IPS-NIHi7 (cell line): ENCODE data around the gene ABHD17C.

ENCODE experiments used
- DNase-seq: peaks from one replicate; pipeline ENCODE4 v3.0.0; 2012; ENCODE audit warnings: mixed read lengths; ENCODE audit errors: extremely low spot score

The ABHD17C gene

DNA sequence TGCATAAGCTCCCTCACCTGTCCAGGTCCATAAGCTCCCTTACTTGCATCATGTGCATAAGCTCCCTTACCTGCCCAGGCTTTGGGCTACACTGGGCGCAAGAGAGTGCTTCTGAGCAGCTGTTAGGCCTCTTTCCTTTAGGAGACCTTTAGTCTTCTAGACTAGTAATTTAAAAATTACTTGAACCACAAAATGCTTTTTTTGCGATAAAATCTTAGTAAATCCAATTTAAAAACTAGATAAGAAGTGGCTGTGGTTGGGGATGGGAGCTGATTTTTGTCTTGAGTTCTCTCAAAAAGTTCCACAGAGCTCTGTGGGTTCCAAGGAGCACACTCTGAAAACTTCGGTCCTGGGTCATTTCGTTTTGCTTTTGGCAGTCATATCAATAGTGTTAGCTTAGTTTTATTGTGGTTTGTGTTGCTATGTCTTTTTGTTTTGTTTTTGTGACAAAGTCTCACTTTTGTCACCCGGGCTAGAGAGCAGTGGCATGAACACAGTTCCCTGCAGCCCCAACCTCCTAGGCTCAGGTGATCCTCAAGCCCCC lies 90.8 kb downstream of the ABHD17C start:
- DNase-seq: no peak

DNA sequence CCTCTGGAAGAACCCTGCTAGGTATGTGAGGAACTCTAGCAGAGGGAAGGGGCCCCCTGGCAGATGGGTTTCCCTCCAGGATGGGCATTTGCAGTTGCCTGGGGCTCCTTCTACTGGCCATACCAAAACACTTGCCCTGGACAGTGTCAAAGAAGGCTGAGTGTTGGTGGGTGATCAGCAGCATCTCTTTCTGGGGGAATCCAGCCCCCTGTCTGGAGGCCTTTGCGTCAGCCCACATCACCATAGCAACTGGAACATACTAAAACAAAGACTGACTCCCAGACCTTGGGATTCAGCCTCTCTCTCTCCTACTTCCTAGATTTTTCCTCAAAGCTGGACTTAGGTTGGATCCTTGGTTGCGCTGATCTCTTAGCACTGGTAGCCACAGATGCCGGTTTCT lies 92.2 kb downstream of the ABHD17C start:
- DNase-seq: peak; percentile 35

DNA sequence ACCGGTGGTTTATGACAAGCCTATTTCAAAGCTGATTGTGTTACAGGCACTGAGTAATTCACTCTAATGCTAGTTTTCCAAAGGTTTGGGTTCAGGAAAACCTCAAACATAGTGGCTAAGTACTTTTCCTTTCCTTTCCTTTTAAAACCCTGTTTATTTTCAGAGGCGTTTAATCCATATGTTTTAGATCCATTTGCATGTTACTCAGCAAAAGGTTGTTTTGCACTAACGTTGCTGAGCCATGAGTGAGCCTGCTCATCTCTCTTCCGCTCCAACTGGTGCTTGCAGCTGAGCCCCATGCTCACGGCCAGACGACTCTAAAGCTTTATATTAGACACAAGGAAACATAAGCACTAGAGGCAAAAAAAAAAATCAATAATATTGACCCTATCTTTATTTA lies 93.4 kb downstream of the ABHD17C start:
- DNase-seq: no peak

DNA sequence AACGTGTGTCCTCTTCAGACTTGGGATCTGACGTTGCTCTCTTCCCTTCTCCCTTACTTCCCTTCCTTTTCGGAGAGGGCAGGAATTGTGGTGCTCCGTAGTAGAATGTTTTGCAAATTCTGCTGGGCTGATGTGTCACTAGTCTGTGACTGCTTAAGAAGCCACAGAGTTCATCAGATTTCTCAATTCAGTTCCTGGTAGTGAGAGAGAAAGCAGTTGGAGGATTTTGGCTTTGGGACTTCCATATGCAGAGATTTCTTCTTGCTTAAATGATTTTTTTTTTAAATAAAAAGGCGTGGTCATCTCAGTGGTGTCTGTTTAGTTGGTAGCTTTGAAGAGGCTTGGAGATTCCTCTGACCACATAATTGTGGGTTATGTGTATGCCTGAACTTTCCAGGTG lies 94.2 kb downstream of the ABHD17C start:
- DNase-seq: no peak

DNA sequence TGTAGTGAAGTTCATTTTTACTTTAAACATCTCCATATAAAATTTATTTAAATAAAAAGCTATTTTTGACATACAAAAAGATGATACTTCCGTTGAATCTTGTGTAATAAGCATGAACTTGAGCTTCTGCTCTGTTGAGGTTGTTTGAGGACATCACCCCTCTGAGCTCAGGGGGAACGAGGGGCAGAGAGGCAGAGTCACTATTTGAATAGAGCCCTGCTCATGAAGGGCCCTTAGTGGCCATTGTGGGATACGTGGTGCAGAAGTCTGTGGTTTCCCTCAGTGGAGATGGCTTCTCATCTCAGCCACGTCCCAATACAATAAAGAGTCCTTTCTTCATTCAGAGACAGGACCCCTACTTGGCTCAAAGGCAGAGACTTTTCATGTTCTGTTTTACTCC lies 94.7 kb downstream of the ABHD17C start:
- no peak for DNase-seq

DNA sequence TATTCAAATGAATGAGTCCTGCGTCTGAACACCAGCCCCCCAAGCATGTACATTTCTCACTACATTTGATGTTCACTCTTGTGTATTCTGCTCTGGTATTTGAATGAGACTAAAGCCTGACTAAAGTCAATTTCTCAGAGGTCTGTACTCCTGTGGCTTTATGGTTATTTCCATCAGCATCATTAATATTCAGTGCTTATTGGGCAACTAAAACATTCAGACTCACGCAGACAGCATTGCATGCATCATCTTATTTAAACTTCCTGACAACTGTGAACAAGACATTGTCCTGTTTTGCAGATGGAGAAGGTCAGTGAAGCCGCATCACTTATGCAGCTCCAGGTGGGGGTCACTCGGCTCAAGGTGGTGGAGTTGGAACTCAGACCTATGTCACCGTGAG lies 95.1 kb downstream of the ABHD17C start:
- DNase-seq: no peak

DNA sequence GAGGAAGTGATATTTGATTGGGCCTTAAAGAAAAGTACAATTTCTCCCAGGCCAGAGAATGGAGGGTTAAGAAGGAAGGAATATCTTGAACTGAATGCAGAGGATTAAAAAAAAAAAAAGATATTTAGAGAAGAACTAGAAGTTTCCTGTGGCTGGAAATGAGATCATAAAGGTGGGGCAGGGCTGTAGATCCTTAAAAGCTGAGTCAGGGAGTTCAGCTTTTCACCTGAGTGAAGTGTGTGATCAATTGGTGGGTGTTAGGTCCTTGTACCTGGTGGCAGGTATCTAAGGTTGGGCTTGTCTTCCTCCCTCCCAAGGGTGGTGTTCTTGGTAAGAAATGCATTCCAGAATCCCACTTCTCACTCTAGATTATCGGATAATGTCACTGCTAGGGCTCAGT lies 95.9 kb downstream of the ABHD17C start:
- no peak for DNase-seq

DNA sequence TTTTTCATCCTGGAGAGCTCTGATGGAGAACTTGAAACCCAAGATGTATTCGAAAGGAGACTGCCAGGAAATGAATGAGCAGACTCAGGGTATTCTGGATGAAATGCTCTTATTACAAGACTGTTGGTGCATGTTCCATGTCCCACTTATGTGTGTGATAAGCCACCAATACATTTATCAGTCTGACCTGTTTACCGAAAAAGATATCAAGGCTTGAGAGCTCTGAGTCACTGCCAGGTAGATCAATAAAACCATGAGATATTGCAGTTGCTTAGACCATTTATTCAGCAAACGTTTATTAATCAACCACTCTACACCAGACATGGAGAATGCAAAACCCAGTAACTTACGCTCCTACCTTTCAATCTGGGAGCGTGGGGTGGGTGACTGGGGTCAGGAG lies 101.3 kb downstream of the ABHD17C start:
- DNase-seq: no peak

DNA sequence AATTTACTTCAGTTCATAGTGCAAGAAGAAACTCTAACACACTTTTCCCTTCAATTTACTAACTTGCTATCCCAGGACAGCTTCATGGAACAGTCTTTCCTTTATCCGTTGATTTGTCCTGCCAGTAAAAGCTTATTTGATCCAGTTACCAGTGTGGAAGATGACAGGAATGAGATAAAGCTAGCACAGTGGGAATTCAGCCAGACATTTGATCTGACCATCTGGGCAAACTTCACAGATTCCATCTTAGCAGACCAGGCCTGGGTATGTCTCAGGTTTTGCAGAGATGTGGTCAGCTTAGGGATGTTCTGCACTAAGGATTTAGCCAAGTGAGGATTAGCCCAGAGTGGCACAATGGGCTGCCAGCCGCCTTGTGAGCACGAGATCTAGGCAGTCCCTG lies 103.8 kb downstream of the ABHD17C start:
- no peak for DNase-seq

DNA sequence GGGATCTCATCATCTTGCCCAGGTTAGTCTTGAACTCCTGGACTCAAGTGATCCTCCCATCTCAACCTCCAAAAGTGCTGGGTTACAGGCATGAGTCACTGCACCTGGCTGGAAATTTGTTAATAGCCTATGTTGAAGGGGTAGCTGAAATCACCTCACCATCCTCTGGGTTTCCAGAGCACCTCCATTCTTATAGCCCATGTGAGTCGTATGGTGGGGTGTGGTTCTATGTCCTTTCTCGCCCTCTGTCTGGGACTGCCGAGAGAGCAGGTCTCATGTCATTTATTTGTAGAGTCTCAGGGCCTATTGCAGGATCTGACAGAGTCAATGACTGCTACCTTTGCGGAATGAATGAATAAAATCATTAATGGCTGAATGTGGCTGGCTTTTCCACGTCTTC lies 105.0 kb downstream of the ABHD17C start:
- DNase-seq: no peak

DNA sequence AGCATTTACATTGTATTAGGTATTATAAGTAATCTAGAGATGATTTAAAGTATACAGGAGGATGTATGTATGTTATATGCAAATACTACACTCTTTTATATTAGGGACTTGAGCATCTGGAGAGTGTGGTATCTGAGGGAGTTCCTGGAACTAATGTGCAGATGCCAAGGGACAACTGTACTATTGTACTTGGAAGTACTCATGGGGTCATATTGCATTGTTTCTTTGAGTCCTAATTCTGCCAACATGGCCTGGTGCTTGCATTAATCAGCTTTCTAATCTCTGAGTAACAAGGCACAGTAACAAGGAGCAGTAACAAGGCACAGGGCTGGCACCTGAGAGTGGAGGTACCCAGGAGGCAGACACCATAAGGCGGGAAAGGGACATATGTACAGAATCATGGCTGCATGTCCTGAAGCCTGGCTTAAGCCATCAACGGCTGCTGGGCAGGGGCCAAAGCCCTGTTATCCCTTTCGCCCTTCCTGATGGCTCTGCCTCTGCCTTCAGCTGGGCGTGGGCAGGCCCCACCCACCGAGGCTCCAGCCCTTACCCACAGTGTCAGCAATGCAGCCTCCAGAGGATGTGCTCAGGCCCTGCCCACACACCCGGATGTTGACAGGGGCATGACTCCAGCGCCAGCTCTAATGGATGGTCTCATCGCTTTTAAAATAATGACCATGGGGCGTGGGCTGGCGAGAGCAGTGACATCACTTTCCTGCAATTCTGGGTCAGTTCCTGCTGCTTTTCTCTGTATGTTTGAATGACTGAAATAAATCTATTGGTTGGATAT lies 107.0 kb downstream of the ABHD17C start:
- DNase-seq: no peak

DNA sequence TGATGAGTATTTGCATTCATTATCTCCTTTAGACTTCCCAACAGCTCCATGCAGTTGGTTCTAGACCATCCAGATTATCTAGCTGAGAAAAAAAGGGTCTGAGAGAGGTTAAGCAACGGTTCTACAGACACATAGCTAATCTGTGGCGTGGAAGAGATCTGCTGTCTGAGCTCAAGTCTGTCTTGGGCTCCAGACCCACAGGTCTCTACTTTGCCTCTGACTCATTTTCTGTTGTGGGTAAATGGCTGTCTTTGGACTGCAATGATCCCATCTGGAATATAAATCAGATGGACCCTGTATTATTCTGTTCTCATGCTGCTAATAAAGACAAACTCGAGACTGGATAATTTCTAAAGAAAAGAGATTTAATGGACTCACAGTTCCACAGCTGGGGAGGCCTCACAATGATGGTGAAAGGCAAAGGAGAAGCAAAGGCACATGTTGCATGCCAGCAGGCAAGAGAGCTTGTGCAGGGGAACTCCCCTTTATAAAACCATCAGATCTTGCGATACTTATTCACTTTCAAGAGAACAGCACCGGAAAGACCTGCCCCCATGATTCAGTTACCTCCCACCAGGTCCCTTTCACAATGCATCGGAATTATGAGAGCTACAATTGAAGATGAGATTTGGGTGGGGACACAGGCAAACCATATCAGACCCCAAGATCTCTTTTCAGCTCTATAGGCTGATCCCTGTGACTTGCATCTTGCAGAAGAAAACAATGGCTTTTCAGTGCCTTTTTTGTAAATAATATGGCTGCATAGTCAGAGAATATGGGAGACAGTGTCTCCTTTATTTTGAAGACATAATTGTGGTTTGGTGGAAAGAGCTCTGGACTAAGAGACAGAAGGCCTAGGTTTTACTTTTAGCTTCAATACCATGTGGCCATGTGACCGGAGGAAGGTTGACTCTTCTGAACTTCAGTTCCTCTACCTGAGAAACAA lies 108.7 kb downstream of the ABHD17C start:
- no peak for DNase-seq

DNA sequence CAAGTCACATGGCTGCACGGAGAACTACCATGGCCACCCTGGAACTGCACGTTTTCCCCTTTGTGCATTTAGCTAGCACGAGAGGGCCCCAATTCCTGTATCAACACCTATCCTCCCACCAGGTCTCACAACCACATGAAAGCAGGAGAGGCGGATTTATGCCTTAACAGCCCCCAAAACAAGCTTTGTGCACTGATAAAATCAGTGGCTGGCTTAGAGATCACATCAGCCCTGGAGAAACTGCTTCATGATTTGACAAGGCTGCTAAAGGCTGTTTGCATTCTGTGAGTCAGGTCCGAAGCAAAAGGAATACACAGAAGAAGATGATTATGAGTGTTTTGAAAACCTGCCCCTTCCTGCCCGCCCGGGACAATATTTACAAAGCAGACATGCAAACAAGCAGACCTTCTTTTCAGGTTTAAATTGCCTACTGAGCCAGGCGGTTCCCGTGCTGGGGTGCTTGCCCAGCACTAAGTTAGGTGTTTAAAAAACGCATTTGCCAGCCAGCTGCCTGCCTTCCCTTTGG lies 109.9 kb downstream of the ABHD17C start:
- no peak for DNase-seq
